GM12873 (cell line): ENCODE data around the gene ITGBL1.

Source experiments
- CTCF ChIP-seq: IDR thresholded peaks from 2 replicates; pipeline ENCODE4 v1.5.1; 2012; ENCODE audit warnings: low read depth, mild to moderate bottlenecking, moderate library complexity, low read length, control low read depth; ENCODE audit not compliant: insufficient read depth; ENCODE audit errors: missing control alignments

Gene ITGBL1

GRCh38 chr13:101698400-101698799, 245.9 kb downstream of the ITGBL1 start:
- no peak for TF ChIP-seq CTCF

- no peak for TF ChIP-seq CTCF
Measured at GRCh38 chr13:101700598-101700997, 248.1 kb downstream of the ITGBL1 start.

GRCh38 chr13:101703081-101703480, 250.6 kb downstream of the ITGBL1 start:
- no peak for TF ChIP-seq CTCF

GRCh38 chr13:101703838-101704237, 251.4 kb downstream of the ITGBL1 start:
- no peak for TF ChIP-seq CTCF

- no peak for TF ChIP-seq CTCF
Measured at GRCh38 chr13:101706651-101707050, 254.2 kb downstream of the ITGBL1 start.

GRCh38 chr13:101707659-101708058, 255.2 kb downstream of the ITGBL1 start:
- TF ChIP-seq CTCF: no peak

GRCh38 chr13:101708115-101708514, 255.6 kb downstream of the ITGBL1 start:
- TF ChIP-seq CTCF: no peak
